ENCODE data around the gene ATP4B.

The ATP4B gene

DNA sequence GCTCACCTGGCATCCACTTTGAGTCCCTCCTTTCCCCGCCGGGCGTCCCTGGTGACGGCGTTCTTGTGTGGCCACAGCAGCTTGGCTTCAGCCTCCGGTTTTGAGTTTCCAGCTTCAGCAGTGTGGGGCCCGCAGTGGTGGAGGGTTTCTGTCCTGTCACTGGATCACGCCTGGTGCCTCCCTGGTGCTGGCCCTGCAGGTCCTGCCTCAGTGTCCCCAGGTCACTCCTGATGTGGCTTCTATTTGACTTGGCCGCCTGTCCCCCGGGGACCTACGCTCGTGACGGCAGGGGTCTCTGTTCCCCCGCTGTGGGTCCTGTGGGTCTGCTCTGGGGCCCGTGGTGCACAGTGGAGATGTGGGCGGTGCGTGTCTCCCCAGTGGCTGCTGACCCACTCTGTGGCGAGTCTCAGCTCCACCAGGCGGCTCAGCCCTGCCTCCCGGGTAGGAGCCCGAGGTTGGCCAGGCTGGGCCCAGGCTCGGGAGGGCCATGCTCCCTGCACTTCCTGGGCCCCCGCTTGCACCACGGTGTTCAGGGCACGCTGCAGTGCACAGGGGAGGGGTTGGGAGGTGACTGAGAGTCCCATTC lies 1.9 kb downstream of the ATP4B start:
- DNase-seq = no peak

DNA sequence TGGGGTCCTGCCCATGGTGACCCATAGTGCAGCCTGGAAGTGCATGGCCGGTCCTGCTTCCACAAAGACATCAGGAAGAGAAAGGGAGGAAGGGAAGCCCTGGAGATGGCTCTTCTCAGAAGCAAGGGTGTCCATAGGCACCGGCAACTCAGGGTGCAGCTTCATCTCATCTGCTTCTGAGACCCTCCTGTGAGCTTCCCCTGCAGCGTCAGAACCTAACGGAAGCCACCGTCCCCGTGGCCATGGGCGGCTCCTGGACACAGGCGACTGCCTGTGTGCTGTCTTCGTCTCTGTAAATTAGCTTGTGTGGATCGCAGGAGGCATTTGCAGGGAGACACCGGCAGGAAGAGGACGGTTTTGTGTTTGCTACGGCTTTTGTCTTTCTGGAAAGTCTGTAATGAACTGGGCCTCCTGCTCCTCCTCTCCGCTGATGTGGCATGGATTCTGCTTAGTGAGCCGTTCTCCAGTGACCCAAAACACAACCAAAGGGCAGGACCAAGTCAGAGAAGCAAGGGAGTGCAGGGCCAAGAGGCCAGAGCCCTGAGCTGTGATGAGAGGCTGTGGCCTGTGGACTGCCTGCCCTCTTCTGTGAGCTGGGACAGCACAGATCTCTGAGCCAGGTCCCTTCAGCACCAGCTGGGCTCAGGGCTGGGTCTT lies 2.5 kb downstream of the ATP4B start:
- no peak for DNase-seq

DNA sequence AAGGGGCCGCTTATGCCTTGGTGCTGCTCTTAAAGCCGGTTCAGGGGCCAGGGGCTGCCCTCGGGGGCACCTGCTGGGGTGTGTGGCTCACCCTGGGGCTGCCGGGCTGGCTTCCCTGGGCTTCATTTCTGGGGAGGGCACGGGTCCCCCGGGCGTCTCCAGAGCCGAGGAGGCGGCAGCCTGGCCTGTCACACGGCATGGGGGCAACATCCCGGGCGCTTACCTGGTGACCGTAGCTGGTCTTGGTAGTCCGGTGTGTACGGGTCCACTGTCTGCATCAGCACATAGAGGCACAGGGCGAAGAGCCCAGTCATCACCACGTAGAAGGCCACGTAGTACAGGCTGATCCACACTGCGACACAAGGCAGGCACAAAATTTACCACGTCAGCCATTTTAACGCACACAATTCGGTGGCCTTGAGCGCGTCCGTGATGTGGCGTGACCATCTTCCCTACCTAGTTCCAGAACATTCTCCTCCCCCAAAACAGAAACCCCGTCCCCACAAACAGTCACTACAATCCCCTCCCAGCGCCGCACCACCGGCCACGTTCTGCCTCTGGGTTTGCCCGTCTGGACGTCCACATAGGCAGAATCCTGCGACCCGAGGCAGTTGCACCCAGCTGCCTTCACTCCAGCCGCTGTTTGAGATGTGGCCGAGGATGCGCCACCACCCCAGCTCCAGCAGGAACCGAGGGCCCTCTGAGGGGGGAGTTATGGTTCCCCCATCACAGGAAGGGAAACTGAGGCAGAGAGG lies 3.2 kb downstream of the ATP4B start:
- DNase-seq = no peak

DNA sequence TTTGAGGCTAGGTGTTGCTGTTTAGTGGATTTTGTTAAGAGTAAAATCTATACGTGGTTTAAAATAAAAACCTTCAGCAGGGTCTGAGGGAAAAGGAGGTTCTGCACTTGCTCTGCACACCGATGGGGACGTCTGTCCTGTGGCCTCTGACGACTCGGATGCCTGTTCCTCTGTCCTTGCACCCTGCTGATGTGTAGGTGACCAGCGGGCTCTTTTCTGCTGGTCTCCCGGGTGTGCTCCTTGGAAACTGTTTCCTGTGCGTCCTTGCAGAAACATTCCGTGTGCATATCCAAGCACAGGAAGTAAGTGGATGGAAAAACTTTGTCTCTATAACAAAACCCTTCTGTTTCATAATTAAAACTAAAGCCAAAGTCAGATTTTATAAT lies 3.8 kb downstream of the ATP4B start:
- DNase-seq = no peak

DNA sequence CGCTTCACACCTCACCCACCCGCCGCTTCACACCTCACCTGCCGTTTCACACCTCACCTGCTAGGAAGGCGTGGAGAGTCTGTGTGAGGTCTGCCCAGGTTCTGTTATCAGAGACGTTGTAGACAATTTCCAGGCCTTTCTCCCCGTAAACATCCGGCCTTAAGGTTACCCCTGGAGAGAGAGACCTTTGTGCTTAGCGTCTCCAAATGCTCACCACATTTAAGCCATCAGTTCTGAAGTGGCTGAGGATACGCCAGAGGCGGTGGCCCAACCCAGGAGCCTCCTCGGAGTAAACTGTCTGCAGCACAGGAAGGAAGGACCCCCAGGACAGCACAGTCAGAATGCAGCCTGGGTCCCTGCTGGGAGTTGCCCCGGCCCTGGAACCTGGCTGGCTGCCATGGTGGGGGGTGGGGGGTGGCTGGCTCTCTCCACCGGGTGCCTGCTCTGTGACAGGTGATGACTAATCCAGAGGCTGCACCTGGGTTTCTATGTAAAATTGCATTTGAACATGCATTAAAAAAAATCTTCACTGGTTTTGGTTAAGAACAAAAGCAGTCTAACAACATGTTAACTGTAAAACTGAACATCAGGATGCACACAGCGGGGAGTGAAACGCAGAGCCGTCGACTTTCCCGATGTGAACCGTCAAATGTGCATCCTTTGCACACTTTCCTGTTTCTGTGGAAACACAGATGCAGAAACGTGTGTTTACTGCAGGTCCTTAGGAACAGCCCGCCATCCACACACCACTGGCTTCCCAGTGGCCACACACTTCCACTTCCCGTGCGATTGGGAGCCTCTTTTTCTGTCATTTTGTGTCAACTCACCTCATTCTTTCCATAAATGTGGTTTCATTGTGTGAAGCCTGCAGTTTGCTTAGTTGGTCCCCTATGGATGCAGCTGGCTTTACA lies 4.5 kb downstream of the ATP4B start:
- DNase-seq = no peak

DNA sequence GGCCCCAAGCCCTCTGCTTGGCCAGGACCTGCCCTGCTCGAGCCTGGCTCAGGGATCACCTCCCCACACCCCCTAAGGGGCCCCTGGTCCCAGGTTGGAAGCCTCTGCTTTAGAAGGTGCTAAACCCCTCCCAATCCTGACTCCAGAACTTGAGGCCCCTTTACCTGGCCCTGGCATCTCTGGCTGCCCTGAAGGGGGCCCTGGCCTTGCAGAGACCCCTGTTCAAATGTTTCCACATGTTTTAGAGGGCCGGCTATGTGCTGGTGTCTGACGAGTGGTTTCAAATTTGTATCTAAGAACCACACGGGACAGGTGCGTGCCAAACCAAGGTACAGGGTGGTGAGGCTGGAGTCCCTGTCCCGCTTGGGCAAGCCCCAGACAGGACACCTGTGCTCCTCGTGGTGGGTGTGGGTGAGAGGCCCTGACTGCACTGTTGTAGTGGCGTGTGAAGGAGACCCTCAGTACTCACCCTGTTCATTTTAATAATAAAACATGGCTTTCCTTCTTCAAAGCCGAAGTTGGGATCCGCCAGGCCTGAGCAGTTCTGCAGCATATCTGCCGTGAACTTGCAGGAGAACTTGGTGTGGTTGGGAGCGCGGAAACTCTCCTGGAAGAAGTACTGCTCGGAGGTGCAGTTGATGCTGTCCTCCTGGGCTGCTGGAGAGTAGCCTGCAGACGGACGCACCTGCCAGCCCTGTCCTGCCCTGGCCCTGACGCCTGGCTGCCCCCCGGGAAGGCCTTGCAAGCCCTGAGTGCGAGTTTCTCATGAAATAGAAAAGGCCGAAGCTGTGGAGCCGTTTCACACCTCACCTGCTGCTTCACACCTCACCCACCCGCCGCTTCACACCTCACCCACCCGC lies 5.4 kb downstream of the ATP4B start:
- DNase-seq = no peak

DNA sequence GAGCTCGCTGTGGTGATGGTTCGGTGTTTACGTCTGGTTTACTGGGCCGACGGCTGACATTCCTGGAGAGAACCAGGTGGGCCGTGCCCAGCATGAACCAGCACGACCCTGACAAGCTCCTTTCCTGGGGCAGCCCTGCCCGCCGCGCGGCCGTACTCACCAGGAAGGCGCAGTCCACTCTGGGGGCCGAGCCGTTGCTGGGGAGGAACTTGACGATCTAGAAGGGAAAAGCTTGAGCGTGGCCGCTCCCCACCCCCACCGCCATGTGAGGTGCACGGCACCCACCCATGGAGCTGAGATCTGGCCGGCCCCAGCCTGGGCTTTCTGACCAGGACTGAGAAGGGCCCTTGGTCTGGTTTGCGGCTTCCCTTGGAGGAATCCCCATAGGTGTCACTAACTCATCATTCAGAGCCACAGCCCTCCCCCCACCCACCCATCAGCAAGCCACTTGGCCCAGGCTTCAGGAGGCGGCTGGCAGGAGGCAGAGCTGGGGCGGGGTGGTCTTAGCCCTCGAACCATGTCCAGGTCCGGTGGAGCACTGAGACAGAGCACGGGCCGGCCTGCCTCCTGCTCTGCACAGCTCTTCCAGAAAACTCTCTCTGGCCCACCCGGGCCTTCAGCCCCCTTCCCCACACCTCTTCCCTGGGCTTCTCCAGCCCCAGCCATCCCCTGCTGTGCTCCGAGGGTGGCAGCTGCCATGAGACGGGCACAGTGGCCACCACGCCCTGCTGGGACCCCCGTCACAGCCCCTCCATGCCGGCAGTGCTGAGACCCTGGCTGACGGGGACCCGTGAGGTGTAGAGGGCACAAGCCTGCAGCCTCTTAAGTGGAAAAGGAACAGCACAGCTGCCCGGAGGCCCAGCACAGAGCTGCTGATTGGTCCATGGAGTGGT lies 6.2 kb downstream of the ATP4B start:
- DNase-seq = no peak

DNA sequence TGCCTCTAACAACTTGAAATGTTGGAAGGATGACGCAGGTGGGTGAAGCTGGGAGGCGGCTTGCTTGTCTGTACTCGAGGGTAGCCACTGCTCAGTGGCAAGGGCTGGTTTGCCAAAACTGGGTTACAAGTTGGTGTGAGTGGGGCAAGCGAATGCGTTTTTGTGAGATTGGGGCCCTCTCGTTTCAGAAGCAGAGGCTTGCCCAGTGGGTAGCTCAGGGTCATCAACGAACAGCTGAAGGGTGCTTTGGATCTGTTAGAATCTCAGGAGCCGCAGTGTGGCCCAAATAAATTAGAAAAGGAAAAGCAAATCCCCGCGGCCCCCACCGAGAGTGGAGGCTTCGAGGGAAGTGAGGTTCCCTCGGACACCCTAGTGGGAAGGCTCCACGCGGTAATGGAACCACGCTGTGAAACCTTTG lies 7.3 kb downstream of the ATP4B start:
- DNase-seq = no peak

DNA sequence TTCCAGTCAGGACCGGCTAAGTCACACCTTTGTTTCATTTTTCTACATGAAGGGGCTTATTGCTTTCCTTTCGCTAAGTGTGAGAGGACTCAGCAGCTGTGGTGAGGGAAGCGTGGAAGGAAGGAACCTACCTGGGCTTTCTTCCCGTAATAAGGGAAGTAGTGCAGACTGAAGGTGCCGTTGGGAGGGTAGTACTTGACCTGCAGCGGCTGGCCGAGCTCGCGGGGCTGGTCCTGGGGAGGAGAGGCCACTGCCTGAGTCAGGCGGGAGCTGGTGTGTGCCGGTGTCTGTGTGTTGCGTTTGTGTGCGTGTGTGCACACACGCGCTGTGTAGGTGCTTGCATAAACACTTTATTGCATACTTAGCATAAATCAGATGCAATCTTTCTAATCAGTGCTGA lies 7.7 kb downstream of the ATP4B start:
- no peak for DNase-seq

DNA sequence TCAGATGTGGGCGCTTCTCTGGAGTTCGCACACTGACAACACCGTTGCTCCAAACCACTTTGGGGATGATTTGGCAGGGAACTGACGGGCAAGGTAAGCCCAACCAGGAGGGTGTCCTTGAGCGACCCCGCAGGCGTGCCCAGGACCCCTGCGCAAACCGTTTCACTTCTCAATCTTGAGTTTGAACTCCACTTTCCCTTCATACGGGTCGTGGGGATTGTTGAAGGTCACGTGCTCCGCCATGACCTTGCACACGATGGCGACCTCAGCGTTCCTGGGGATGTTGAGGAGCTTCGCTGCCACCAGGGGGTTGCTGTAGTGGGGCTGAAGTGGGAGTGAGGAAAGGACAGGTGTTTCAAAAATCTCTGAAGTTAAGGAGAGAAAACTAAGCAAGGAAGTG lies 8.8 kb downstream of the ATP4B start:
- no peak for DNase-seq

DNA sequence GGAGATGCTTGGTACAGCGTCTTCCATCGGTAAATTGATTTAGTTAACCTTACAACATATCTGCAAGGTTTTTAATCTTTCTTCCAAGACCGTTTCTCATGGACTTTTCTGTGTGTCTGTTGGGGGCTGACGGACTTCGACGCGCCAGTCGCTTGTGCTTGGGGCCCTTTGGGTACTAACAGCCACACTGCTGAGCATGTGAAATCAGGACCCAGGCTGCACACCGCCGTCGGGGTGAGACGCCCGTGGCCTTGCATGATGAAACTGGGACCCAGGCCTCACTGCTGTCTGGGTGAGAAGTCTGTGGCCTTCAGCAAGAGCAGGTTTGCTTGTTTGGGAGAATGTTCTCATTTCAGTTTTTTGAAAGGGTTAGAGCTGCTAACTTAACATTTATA lies 9.8 kb downstream of the ATP4B start:
- no peak for DNase-seq

DNA sequence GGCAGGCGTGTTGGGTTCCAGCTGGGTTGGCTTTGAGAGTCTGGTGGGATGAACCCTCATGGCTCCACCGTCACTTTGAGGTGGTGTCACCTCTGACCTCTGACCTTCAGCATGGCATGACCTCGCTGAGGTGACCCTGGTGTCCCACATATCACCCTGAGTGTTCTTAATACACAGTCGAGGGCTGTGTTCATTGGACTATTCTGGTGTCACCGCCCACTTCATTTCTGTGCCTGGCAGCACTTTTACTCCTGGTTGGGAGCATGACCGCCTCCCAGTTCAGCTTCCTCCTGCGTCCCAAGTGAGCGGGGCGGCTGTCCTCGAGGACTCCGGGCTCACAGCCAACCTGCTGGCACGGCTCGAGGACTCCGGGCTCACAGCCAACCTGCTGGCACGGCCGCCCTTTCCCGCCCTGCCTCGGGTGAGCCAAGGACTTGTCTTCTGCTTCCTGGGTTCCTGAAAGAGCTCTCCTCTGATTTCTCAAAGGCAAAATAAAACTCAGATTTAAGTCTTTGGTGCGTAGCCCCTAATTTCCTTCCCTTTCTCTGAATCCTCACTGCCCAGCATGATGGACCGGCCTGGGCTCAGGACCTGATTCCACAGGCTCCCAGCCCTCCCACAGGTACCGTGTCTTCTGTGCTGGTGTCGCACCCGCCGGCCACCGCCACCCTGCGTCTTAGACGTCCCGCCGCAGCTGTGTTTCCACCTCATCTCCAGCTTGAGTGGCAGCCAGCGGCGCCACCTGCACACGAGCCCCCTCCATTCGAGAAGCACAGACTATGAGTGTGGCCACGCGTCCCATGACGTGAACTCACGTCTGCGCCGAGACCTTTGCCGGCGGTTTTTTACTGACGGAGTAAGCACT lies 10.4 kb downstream of the ATP4B start:
- peak; percentile 81 for DNase-seq

DNA sequence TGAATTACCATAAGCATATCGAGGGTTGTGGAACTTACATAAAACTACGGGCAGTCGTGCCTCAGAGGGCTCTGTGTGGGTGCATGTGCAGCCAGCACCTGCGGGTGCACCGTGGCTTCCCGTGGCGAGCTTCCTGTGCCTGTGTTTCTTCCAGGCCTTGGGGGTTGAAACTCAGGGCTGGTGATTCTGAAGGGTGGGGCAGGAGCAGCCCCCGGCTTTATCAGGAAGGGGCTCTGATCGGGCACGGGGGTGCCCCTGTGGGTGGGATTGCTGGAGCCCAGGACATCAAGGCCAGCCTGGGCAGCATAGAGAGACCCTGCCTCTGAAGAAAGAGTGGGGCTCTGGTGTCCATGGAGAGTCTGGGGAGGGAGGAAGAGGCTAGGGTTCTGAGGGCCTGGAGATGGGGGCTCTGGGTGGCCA lies 11.1 kb downstream of the ATP4B start:
- DNase-seq = no peak

DNA sequence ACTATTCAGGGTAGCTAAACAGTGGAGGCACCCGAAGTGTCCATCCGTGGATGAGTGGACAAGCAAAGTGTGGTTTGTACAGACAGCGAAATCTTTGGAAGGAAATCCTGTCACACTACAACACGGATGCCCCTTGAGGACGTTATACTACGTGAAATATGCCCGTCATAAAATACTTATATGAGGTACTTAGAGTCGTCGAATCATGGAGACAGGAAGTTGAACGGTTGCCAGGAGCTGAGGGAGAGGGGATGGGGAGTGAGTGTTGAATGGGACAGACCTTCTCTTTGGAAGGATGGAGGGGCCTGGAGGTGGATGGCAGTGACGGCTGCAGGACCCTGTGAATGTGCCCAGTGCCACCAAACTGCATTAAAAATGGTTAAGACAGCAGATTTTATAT lies 11.6 kb downstream of the ATP4B start:
- DNase-seq = no peak

DNA sequence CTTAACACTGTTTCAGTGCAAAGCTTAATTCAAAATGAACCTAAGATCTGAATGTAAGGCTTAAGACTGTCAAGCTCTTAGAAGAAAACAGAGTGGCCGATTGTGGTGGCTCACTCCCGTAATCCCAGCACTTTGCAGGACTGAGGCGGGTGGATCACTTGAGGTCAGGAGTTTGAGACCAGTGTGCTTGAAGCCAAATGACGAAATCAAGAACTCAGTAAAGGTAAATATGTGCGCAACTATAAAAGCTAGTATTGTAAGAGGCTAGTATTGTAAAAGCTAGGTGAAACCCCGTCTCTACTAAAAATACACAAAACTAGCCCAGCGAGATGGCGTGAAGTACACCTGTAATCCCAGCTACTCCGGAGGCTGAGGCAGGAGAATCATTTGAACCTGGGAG lies 12.7 kb downstream of the ATP4B start:
- DNase-seq = no peak

DNA sequence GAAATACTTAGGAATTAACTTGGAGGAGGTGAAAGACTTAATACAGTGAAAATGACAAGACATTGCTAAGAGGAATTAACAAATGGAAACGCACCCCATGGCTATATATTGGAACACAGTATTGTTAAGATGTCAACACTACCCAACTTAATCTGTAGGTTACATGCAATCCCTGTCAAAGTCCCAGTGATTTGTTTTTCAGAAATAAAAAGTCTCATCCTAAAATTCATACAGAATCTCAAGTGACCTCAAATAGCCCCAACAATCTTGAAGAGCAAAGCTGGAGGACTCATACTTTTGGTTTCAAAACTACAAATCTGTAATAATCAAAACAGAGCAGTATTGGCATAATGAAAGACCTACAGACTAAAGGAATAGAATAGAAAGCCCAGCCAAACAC lies 13.2 kb downstream of the ATP4B start:
- DNase-seq = no peak

DNA sequence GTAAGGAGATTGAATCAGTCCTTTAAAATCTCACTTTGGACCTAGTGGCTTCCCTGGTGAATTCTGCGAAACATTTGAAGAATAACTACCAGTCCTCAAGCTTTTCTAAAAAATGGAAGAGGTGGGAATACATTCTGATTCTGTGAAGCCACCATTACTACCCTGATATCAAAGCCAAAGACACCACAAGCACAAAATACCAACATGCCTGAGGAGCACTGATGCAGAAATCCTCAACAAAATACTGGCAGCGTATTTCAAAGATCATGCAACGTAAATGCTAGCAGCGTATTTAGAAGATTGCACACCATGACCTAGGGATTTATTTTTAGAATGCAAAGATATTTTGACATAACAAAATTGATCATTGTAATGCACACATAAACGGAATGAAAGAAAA lies 14.4 kb downstream of the ATP4B start:
- DNase-seq = no peak

DNA sequence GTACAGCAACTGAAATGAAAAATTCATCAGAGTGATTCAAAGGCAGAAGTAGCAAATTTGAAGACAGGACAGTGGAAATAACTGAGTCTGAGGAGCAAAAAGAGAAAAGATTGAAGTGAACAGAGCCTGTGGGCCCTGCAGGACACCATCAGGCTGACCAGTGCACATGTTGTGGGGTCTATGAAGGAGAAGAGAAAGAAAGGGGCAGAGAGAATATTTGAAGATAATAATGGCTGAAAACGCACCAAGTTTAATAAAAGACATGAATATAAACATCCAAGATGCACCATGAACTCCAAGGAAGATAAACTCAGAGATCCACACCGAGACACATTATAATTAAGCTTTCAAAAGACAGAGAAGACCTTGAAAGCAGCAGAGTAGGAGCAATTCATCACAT lies 15.4 kb downstream of the ATP4B start:
- no peak for DNase-seq

DNA sequence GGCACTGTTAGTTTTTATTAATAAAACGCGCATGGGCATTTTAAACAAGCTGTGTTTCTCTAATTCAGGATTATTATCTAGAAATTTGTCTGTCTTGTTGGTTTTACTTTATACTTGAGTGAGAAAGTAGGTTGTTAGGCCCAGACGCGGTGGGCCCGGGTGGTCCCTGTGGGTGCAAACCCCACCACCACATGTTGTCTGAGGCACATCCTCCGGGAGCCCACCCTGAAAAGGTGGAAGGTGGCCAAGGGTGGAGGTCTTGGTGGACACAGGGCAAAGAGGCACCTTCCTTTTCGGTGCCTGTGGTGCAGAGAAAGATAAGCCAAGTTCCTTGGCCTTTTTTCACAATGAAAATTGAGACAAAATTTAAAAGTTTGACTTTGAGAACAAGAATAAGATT lies 16.6 kb downstream of the ATP4B start:
- DNase-seq = no peak

DNA sequence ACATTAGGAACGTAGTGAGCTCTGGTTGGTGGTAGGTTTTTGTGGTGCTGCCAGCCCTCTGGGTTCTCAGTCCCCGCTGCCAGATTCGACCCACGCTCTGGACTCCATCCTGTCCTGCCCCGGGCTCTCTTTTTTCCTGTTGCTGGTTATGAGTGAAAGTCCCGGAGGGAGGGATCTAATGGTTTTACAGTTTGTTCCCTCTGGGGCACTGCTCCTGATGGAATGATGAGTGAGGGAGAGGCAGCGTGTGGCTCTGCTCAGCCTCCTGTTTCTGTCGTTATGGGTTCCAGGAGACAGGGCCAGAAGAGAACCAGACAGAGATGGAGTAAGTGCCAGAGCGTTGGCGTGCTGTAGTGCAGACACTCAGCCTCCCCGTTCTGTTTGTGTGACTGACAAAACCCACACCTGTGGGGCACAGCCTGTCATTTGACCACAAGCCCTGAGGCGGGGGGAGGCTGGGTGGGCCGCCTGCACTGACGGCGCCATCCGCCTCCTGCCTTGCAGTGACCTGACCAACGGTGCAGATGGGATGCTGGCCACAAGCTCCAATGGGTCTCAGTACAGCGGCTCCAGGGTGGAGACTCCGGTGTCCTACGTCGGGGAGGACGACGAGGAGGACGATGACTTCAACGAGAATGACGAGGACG lies 18.3 kb downstream of the ATP4B start:
- no peak for DNase-seq

All from right hindlimb (tissue), 1 donor.